ENCODE data around the gene HIVEP2.

Gene HIVEP2

DNA sequence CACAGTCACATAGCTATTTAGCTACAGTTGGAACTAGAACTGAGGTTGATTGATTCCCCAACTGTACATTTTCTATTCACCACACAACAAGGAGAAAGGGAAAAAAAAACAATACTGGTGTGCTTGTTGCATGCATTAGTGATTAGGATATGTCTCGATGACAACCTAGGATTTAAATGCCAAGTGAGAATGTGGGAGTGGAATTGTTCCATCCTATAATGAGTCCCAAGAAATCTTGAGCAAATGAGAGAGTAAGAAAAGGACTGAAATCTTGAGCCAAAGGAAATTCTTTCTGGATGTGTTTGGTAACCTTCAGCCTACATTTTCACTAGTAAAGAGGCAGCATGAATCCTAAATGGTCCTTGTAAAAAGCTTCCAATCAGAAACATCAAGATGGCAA, 232.7 kb downstream of the HIVEP2 start:
- TF ChIP-seq, protein P1, sequence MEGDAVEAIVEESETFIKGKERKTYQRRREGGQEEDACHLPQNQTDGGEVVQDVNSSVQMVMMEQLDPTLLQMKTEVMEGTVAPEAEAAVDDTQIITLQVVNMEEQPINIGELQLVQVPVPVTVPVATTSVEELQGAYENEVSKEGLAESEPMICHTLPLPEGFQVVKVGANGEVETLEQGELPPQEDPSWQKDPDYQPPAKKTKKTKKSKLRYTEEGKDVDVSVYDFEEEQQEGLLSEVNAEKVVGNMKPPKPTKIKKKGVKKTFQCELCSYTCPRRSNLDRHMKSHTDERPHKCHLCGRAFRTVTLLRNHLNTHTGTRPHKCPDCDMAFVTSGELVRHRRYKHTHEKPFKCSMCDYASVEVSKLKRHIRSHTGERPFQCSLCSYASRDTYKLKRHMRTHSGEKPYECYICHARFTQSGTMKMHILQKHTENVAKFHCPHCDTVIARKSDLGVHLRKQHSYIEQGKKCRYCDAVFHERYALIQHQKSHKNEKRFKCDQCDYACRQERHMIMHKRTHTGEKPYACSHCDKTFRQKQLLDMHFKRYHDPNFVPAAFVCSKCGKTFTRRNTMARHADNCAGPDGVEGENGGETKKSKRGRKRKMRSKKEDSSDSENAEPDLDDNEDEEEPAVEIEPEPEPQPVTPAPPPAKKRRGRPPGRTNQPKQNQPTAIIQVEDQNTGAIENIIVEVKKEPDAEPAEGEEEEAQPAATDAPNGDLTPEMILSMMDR (IDR thresholded peaks at IDR 0.05): no peak

DNA sequence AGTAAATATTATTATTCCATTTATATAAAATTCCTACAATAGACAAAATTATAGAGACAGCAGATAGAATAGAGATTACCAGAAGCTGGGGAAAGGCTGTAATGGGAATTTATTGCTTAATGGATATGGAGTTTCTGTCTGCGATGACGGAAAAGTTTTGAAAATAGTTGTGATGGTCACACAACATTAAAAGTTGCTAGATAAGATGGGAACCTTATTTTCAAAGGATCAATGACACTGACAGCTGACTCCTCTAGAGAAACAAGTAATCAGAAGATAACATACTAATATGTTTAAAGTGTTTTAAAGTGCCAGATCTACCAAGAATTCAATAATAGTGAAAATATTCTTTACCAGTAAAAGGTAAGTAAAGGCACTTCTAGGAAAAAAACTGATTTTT, 236.3 kb downstream of the HIVEP2 start:
- TF ChIP-seq, protein P1 (IDR thresholded peaks at IDR 0.05): no peak

DNA sequence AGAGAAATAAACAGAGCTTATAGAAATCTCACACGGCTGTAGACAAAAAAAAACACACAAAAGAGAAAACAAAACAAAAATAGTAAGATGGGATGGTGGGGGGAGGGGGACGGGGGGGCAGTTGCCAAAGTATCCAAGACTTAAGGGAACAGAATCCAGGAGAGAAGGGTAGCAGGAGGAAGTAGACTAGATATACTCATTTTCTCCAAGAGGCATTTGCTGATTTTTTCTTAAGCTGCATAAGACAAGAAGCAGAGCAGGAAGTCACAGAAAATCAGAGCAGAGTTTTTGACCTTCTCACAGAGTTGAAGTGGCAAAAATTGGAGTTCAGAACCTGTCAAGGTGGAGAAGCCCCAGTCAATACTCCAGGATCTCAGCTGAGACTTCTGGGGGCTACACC, 237.7 kb downstream of the HIVEP2 start:
- TF ChIP-seq, protein P1 (IDR thresholded peaks at IDR 0.05): no peak

DNA sequence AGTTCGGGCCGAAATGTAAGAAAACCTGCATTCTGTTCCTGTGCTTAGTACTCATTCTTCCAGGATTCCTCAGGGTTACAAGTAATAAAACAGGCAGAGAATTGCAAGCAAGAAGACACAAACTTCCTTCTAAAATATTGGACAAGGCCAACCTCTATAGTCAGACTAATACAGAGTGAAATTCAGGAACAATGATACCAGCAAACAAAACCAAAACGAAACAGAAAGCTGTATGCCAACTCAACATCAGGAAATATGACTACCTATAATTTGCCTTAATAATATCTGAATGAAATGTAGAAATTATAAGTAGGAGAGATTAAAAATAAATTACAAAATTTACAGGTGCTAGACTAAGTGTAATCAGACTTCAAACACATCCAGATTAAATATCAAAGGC, 238.8 kb downstream of the HIVEP2 start:
- TF ChIP-seq, protein P1 (IDR thresholded peaks at IDR 0.05): no peak

DNA sequence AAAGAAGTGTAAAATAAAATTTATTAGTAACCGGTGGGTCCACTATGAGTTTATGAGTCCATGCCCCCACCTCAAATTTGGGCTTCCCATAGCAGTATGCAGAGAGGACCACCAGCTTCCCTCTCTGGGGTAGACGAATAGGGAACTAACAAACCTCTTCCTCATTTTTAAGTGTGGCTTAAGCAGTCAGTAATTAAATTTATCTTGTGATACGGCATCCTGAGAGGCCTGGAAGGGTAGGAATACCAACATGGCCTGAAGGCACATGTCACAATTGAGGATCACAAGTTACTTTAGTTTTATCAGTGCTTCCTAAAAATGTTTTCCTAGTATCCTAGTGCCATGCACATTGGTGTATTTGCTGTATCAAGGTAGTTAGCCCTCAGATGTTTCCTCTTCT, 239.9 kb downstream of the HIVEP2 start:
- TF ChIP-seq, protein P1 (IDR thresholded peaks at IDR 0.05): no peak

DNA sequence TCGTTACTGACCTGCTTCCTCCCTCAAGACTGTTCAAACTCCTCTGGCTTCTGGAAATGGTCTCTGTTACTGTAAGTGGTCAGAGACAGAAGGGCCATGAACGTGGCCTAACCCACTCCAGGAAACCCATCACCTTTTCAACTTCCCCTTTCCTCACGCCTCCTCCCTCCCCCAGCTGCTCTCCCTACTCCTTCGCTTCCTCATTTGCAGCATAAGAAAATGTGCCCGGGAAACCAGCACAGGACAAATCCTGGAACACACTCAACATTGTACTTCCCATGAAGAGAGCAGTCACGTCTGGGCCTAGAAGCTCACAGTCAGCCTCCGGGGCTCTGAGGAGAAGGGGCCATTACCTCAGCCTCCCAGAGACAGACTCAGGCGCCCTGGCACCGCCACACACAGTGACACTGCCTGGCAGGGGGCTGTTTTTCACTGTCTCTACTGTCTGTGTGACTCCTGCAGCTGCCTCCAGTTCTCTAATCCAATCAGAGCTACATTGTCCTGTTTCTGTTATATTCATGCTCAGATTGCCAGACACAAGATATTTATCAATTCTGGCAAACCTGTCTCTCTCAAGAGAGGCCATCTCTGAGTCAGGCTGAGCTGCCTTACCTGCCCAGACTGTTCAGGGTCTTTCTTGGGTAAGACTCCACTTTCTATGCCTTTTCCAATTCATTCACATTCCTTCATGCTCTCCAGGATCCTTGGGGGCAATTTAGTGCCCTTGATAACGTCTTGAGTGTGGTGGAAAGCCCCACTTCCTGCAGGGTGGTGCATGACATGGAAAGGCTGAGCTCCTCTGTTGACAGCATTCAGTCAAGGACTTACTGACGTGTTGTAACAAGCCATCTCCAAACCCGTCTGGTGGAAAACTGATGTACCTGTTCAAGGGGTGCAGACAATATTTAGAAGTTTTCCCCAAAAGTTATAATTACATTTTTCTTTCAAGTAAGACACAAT, 242.2 kb downstream of the HIVEP2 start:
- TF ChIP-seq, protein P1 (IDR thresholded peaks at IDR 0.05): no peak

All from LNCAP (cell line).